Mucosa of stomach (tissue), 1 donor: ENCODE data around the gene IGIP.

ENCODE experiments used
- H3K27me3 ChIP-seq: one replicate; pipeline ENCODE4 v1.7.0; 2013; ENCODE audit warnings: mild to moderate bottlenecking, low read length; ENCODE audit not compliant: control insufficient read depth, insufficient read depth
- H3K36me3 ChIP-seq: one replicate; pipeline ENCODE4 v1.7.0; 2013; ENCODE audit warnings: low read length; ENCODE audit not compliant: control insufficient read depth, insufficient read depth
- H3K4me1 ChIP-seq: one replicate; pipeline ENCODE4 v1.7.0; 2013; ENCODE audit warnings: mild to moderate bottlenecking, low read length; ENCODE audit not compliant: control insufficient read depth, insufficient read depth
- H3K4me3 ChIP-seq: one replicate; pipeline ENCODE4 v1.7.0; 2013; ENCODE audit warnings: low read length
- H3K9ac ChIP-seq: one replicate; pipeline ENCODE4 v1.7.0; 2013; ENCODE audit warnings: mild to moderate bottlenecking, low read length, moderate library complexity
- H3K9me3 ChIP-seq: one replicate; pipeline ENCODE4 v1.7.0; 2013; ENCODE audit warnings: mild to moderate bottlenecking, low read length, moderate library complexity; ENCODE audit not compliant: control insufficient read depth
- donor health status: Pancreatic carcinoma.

IGIP gene

GRCh38 chr5:140106101-140106500 lies 19.6 kb upstream of the IGIP start:
- no peak overlapping the region for H3K9ac ChIP-seq
- no peaks in the 10 kb centered on the region for H3K36me3 ChIP-seq
- H3K27me3 ChIP-seq, result peaks cover 10% of the 10 kb centered on the region
- H3K9me3 ChIP-seq, result no peaks in the 10 kb centered on the region
- peaks cover 17% of the 10 kb centered on the region for H3K4me1 ChIP-seq
- no peak overlapping the region for H3K4me3 ChIP-seq

GRCh38 chr5:140106805-140107311 lies 18.9 kb upstream of the IGIP start:
- Histone ChIP-seq H3K9ac (peak overlapping the region; percentile 93), H3K4me1 (peaks cover 17% of the 10 kb centered on the region), H3K36me3 (no peaks in the 10 kb centered on the region), H3K4me3 (peak overlapping the region; percentile 43), H3K9me3 (no peaks in the 10 kb centered on the region), H3K27me3 (peaks cover 10% of the 10 kb centered on the region)

GRCh38 chr5:140107312-140108092 lies 18.2 kb upstream of the IGIP start:
- H3K9ac ChIP-seq, result peak overlapping the region; percentile 93
- H3K4me3 ChIP-seq, result peak overlapping the region; percentile 43
- H3K36me3 ChIP-seq, result no peaks in the 10 kb centered on the region
- peaks cover 24% of the 10 kb centered on the region for H3K4me1 ChIP-seq
- peaks cover 13% of the 10 kb centered on the region for H3K27me3 ChIP-seq
- no peaks in the 10 kb centered on the region for H3K9me3 ChIP-seq

- Histone ChIP-seq H3K9ac (peak overlapping the region; percentile 83), H3K4me1 (peaks cover 31% of the 10 kb centered on the region), H3K4me3 (peak overlapping the region; percentile 44), H3K9me3 (no peaks in the 10 kb centered on the region), H3K36me3 (no peaks in the 10 kb centered on the region), H3K27me3 (peaks cover 13% of the 10 kb centered on the region)
Measured at GRCh38 chr5:140108093-140109017, 17.4 kb upstream of the IGIP start.

- Histone ChIP-seq H3K9me3 (no peaks in the 10 kb centered on the region), H3K9ac (peak overlapping the region; percentile 83), H3K36me3 (no peaks in the 10 kb centered on the region), H3K4me3 (peak overlapping the region; percentile 44), H3K4me1 (peaks cover 33% of the 10 kb centered on the region), H3K27me3 (peaks cover 13% of the 10 kb centered on the region)
Measured at GRCh38 chr5:140109018-140109758, 16.5 kb upstream of the IGIP start.

GRCh38 chr5:140109759-140110645 lies 15.7 kb upstream of the IGIP start:
- H3K36me3 ChIP-seq, result no peaks in the 10 kb centered on the region
- no peak overlapping the region for H3K4me3 ChIP-seq
- no peaks in the 10 kb centered on the region for H3K9me3 ChIP-seq
- H3K27me3 ChIP-seq, result peaks cover 13% of the 10 kb centered on the region
- H3K4me1 ChIP-seq, result peaks cover 33% of the 10 kb centered on the region
- H3K9ac ChIP-seq, result peak overlapping the region; percentile 83

GRCh38 chr5:140110646-140110957 lies 15.1 kb upstream of the IGIP start:
- Histone ChIP-seq H3K9me3 (no peaks in the 10 kb centered on the region), H3K4me1 (peaks cover 33% of the 10 kb centered on the region), H3K36me3 (no peaks in the 10 kb centered on the region), H3K4me3 (no peak overlapping the region), H3K27me3 (peaks cover 13% of the 10 kb centered on the region), H3K9ac (no peak overlapping the region)

- H3K36me3 ChIP-seq, result no peaks in the 10 kb centered on the region
- H3K4me3 ChIP-seq, result no peak overlapping the region
- peaks cover 13% of the 10 kb centered on the region for H3K27me3 ChIP-seq
- H3K9me3 ChIP-seq, result no peaks in the 10 kb centered on the region
- peaks cover 36% of the 10 kb centered on the region for H3K4me1 ChIP-seq
- no peak overlapping the region for H3K9ac ChIP-seq
Measured at GRCh38 chr5:140111011-140111858, 14.5 kb upstream of the IGIP start.

GRCh38 chr5:140111859-140112551 lies 13.7 kb upstream of the IGIP start:
- no peak overlapping the region for H3K9ac ChIP-seq
- peaks cover 38% of the 10 kb centered on the region for H3K4me1 ChIP-seq
- H3K27me3 ChIP-seq, result peaks cover 13% of the 10 kb centered on the region

GRCh38 chr5:140112685-140113179 lies 13.0 kb upstream of the IGIP start:
- Histone ChIP-seq H3K4me3 (no peak overlapping the region), H3K36me3 (no peaks in the 10 kb centered on the region), H3K4me1 (peaks cover 39% of the 10 kb centered on the region), H3K9me3 (no peaks in the 10 kb centered on the region), H3K27me3 (peaks cover 13% of the 10 kb centered on the region), H3K9ac (peak overlapping the region; percentile 82)

More at GRCh38 chr5:140111859-140112551, 13.7 kb upstream of the IGIP start:
- no peaks in the 10 kb centered on the region for H3K9me3 ChIP-seq
- no peaks in the 10 kb centered on the region for H3K36me3 ChIP-seq
- H3K4me3 ChIP-seq, result no peak overlapping the region
